Stimulated activated CD8-positive, alpha-beta memory T cell treated with anti-CD3 and anti-CD28 coated beads, Interleukin-4, amount 100 ng/mL, for 4 hours (primary cell): ENCODE measurements around the gene RAD9A.

Experiments
- DNase-seq, 2 donors: peaks; one replicate each; pipeline ENCODE4 v3.0.0-alpha.2; 2020; ENCODE audit warnings: low read depth in 2 of 2, low spot score in 1 of 2

RAD9A gene

DNA sequence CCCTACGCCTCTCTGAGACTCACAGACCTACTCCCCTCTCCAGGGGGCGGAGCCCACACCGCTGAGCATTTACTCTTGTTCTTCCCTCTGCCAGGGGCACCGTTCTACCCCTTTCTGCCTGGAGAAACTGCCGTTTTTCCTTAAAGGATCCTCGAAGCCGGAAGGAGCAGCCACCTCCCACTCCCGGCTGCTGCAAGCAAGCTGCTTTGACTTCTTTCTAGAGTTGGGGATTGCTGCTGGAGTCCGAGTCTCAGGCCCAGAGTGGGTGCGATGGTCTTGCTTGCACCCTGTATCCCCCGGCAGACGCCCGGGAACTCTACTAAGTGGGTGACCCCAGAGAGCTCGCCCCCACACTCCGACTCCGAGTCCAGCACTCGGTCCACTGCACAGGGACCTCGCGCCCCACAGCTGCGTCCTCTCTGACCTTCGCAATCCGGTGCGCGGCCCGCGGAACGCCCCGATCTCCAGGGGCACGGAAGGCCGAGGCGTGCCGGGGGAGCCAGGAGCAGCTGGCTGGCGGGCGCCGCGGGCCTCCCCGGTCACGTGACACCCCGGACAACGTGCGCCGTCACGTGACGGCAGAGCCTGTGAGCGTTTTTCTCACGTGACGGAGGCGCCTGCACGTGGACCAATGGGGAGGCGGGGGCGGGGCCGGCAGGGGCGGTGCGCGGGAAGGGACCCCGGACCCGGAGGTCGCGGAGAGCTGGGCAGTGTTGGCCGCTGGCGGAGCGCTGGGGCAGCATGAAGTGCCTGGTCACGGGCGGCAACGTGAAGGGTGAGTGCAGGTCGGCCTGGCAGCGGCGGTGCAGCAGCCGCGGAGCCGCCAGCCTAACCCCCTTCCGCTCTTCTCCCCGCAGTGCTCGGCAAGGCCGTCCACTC lies at the start of gene RAD9A:
TSS of gene RAD9A (plus strand) at position 683 of the 879 bp plus-strand sequence. CDS start at position 742, 59 bp downstream.
- DNase-seq = peak; percentile 82 to 89

- DNase-seq = no peak
Measured at GRCh38 chr11:67344264-67344663, 47.5 kb upstream of the RAD9A start.

- DNase-seq = no peak
Measured at GRCh38 chr11:67345247-67345919, 46.4 kb upstream of the RAD9A start.

DNA sequence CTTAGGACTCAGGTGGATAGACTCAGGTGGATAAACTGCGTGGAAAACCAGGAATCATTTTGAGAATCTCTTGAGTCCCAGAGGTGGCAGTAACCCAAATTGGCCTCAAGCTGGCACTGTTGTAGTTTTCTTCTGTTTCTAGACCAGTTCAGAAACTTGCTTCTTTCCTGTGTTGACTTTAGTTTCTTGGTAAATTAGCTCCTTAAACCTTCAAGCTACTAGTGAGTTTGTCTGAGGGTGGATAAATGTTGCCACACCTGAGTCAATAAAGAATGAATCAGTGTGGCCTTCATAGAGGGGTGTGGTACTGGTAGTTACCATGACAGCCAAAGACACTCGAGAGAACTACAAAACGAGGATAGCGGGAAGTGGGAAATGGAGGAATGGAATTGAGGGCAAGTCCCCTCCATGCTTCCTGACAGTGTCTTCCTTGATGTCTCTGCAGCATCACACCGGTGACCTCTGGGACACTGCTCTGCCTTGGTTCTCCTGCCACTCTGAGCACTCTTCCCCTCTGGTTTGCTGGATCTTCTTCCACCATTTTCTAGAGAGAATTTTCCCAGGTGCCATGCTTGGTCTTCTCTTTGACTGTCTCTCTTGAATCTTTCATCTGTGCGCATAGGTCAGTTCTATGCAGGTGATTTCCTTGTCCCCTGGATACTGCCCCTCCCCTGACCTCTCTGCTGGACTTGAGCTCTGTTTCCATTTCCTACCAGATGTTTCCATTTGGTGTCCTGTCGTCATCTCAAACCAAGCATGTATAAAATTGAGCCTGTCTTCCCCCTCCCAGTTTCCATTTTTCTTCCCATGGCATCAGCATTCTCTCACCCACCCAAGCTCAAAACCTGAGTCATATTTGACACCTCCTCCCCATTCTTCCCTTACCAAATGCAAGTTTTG lies 45.6 kb upstream of the RAD9A start:
- no peak for DNase-seq

- no peak for DNase-seq
Measured at GRCh38 chr11:67347964-67348749, 43.6 kb upstream of the RAD9A start.

- no peak for DNase-seq
Measured at GRCh38 chr11:67349036-67349435, 42.8 kb upstream of the RAD9A start.

GRCh38 chr11:67349457-67349856 lies 42.3 kb upstream of the RAD9A start:
- DNase-seq = no peak

DNA sequence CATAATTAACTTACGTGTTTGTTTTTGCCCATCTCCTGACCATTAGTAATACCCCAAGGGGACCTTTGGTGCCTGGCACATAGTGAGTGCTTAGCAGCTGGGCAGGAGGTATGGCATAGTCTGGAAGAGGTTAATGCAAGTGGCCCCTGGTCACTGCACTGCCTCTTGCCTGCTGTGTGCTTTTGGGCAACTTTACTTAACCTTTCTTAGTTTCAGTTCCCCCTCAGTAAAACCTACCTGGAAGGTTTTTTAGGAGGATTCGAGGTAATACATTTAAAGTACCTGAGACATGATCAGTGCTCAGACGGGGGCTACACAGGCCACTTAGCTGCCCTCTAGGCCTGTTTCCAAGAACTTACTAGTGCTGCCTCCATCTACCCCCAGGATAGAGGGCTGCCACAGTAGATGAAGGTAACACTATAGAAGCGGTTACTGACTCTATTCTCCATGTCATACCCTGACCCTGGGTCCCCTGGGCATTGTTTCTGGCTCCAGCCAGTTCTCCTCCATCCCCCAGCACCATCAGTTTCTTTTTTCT lies 41.8 kb upstream of the RAD9A start:
- no peak for DNase-seq

DNA sequence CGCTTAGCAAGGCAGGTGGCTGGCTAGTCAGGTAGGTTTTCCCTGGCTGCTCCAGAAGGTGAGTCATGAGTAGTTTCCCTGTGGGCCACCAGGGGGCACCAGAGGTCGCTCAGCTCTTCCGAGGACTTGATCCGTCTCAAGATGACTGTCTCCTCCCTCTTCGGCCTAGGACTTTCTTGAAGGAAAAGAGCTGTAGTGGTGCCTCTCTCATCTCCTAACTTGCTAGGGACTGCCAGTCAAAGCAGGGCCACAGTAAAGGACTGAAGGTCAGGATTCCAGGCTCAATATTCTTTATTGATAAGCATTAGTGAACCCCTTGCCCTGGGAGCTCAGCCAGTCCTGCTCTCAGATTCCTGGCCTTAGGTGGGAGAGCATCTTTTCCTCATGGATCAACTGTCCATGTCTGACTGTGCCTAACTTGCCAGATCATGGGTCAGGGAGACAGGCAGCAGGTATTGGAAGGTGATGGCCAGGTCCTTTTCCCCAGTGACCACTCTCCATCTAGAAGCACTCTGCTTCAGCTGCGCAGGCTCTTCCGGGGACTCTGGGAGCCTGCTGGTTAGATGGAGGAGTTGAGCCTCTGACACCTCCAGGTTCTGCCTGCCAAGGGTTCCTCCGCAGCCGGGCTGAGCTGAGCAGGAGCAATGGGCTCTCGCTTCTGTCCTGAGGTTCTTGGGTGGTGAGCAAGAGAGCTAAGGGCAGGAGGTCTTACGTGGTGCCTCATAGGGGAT lies 40.3 kb upstream of the RAD9A start:
- no peak for DNase-seq

GRCh38 chr11:67352546-67353316 lies 39.1 kb upstream of the RAD9A start:
- no peak for DNase-seq

DNA sequence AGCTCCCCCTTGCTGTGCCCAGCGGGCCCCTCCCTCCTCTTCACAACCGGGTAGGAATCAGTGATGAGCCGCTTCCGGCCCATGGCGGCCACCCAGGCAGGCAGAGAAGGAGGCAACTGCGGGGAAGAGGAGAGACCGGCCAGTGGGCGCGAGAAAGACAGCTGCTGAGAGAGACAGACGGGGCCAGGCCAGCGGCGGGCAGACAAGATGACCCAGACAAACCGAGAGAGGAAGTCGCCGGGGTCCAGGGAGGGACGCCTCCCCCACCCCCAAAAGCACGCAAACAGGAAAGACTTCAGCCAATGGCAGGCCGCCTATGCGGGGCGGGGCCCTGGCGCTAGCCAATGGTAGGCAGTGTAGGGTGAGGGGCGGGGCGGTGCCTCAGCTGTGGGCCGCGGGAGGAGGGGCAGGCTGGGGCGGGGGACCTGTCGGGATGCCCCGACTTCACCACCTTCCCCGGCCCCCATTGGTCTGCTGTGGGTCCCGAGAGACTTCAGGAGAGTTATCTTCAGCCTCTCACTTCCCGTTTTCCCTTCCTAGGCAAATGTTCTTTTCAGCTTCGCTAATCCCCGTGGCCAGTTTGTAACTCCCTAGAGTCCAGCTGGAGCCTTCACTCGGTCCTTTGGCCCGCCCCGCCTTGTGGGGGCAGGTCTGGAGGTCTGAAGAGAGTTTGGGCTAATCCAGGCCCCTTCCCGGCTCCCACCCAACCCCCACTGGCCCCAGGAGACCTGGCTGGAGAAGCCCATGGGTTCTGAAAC lies 38.3 kb upstream of the RAD9A start, which contains the start of gene POLD4:
TSS of gene POLD4 (minus strand) at position 230 of the 758 bp plus-strand sequence. CDS start at position 83, 147 bp downstream.
- DNase-seq = peak; percentile 91 to 94

DNA sequence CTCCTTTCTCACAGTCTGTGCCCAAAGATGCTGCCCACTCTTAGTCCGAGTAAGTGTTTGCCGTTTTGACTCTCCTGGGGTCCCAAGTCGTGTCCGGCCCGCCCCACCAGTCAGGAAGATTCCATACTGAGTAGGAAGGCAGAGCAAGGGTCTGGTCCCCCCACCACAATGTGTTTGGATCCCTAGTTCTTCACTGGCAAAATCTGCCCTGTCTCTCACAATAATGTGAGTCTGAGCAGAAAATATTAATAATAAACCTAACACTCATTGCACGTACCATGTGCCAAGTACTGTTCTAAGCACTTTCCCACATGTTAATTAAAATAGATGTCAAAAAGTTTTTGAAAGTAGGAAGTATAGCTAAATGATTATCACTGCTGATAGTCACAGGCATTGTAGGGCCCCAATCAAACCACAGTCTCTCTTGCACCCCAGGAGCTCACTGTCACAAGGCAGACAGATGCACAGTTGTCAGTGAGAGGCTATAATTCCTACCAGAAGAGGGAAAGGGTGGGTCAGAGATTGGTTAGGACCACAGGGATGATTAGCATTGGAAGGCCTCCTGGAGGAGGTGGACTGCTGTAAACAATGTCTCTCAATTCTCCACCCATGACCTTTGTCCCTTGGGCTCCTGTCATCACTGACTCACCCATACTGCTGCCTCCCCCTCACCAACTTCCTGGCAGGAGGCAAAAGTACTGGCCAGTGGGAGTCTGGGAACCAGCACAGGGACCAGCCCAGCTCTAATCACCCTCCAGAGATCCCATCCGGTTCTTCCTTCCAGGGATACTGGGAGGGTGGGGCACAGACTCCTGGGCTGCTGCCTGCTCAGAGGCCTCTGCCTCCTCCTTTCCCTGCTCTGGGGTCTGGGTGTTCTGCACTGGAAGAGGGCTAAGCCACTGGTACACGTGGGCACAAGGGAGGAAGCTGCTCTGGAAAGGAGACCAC lies 37.4 kb upstream of the RAD9A start:
- DNase-seq = no peak

GRCh38 chr11:67355023-67355793 lies 36.6 kb upstream of the RAD9A start:
- no peak for DNase-seq

GRCh38 chr11:67355794-67356386 lies 35.9 kb upstream of the RAD9A start:
- DNase-seq = no peak

DNA sequence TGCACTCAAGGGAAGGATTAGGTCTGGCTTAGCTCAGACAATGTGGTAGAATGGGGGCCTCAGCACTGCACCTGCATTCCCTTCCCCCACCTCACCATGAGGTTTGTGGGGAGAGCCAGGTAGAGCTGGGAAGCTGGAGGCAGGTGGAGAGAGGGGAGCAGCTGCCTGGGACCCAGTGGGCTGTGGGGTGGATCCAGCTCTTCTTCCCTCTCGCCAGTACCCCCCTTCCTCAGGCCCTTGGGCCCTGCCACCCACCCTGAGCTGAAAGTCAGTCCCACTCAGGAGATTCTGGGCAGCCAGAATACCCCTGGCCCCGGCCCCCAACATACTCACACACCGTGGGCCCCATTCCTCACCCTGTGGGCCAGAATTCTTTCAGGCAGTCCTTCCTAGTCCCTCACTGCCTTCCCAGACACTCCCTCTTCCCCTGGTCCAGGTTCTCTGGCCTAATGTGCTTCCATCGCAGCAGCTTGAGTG lies 35.4 kb upstream of the RAD9A start:
- no peak for DNase-seq
